Right cardiac atrium (tissue), 5 donors: Measurements from ENCODE around the gene PRPSAP2. TPM values are rescaled to one million over a fixed set of nuclear protein-coding genes. Genes with fewer than 3 reads are reported as not detected.
"Not testable (repeated sequence)": the region's sequence is repeated elsewhere in the genome, so short reads cannot be mapped to it uniquely, and the experiment has no call there.

ENCODE experiments used
- ATAC-seq, 2 donors: fragments of 200-7000 bp; cut with Tn5 transposase; one replicate each; pipeline versions ENCODE4 v1.8.0 to v1.9.1; 2020; ENCODE audit warnings: moderate library complexity in 2 of 2, mild to moderate bottlenecking in 1 of 2
- DNase-seq, 3 donors: peaks; one replicate each; pipeline ENCODE4 v3.0.0-alpha.2; 2020
- H3K27ac ChIP-seq: one replicate; pipeline ENCODE4 v1.5.1; 2013; ENCODE audit warnings: mild to moderate bottlenecking, low read length, control low read depth, moderate library complexity
- H3K27me3 ChIP-seq: one replicate; pipeline ENCODE4 v1.6.1; 2013; ENCODE audit not compliant: control insufficient read depth, insufficient read depth
- H3K4me1 ChIP-seq: one replicate; pipeline ENCODE4 v1.6.1; 2013; ENCODE audit warnings: low read length; ENCODE audit not compliant: control insufficient read depth, insufficient read depth
- H3K4me3 ChIP-seq: one replicate; pipeline ENCODE4 v1.5.1; 2013; ENCODE audit warnings: low read length, control low read depth
- H3K9me3 ChIP-seq: one replicate; pipeline ENCODE4 v1.6.1; 2013; ENCODE audit warnings: low read length; ENCODE audit not compliant: control insufficient read depth
- WGBS: extraction: QIAGEN DNeasy Blood & Tissue Kit; methylation state at CpG from one replicate; pipeline ENCODE4 v1.1.7; 2013; 5-methylcytosine and 5-hydroxymethylcytosine counted together
- intact Hi-C, 4 donors: fragments of 100-400 bp; cut with DNase I; formaldehyde crosslinking; loops; one replicate each; pipeline versions ENCODE4 v1.11.0 to v1.14.0; 2022 to 2023
- polyA plus RNA-seq: library from polyadenylated mRNA; stranded (reverse); fragments of 200-250 nt; gene quantifications from one replicate; pipeline ENCODE4 v1.2.3, GENCODE V29; 2013
- total RNA-seq, 4 donors: library from RNA; stranded (reverse); fragmentation: NEBNext Ultra II Directional; extraction: Animal tissue kit (Norgen Biotek cat#: 25700); gene quantifications; one replicate each; pipeline ENCODE4 v1.2.1, GENCODE V29; 2021
- donor health status: healthy with polysubstance abuse.
- donor health status: DM: no; HTN: yes; CAD: no.
- donor health status: DM: no; HTN: no; CAD: no.
- donor health status: DM: no; HTN: yes; CAD: no; lungs with severe emphysema.
- donor health status: DM: yes; HTN: yes; CAD: no.

Gene PRPSAP2
- total and polyA plus RNA-seq, 5 donors, result 20.1 to 28.4 (median 27.3) TPM

GRCh38 chr17:18855831-18856569 lies 1.9 kb upstream of the PRPSAP2 start:
- intact Hi-C loops, result no loop called here
- WGBS, result under 1% methylated on average over 29 of the region's 29 CpGs
- ATAC-seq (peak; percentile 94 to 95), DNase-seq (peak; percentile 93 to 96 (median 95))
- H3K9me3 ChIP-seq, result no peaks in the 10 kb centered on the region
- peak overlapping the region; percentile 63 for H3K4me3 ChIP-seq
- peak overlapping the region; percentile 79 for H3K27ac ChIP-seq
- H3K27me3 ChIP-seq, result no peaks in the 10 kb centered on the region
- H3K4me1 ChIP-seq, result no peaks in the 10 kb centered on the region

DNA sequence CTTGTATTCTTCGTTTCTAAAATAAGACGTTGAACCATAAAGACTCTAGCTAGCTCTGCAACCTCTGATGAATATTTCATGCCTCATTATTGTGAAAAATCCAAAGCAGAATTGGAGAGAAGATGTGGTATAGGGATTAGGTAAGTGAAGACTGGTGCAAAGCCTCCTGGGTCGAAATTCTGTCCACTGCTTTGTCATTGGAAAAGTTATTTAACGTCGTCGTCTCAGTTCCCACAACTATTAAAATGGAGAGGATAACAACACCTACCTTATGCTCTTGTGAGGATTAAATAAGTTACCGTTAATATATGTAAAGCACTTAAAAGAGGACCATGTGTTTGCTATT lies 1.4 kb upstream of the PRPSAP2 start:
- no peaks in the 10 kb centered on the region for H3K27me3 ChIP-seq
- no peaks in the 10 kb centered on the region for H3K9me3 ChIP-seq
- 9% methylated on average over 7 of the region's 7 CpGs for WGBS
- ATAC-seq (no peak), DNase-seq (no peak)
- no peaks in the 10 kb centered on the region for H3K4me1 ChIP-seq
- H3K27ac ChIP-seq, result no peak overlapping the region
- intact Hi-C loops, result no loop called here
- peak overlapping the region; percentile 63 for H3K4me3 ChIP-seq

DNA sequence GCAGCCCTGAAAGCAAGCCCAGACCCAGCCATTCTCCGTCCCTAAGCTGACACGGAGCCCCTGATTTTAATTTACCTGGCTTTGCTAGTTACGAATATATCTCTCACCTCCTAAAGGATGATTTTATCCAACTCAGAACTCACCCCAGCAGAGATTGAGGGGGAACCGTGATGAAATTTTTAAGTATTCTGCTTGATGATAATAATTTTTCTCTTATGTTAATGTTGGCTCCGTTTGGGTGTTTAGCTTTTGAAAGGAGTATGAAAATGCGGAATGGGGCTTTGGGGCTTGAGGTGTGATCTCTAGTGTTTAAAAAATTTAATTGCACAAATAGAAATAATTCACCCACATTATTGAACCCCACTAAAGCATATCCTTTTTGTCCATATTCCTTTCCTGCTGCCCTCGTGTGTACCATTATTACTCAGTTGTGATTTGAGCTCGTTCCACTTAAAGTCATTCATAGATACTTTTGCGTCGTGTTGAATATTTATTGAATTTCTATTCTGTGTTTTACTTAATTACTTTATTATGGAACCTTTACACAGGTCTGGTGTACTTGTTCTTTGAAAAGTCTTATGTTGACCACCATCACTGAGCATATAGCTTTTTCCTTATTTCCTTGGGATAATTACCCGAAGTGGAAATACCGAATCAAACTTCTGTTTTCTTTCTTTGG lies 775 bp downstream of the PRPSAP2 start:
- DNase-seq (no peak), ATAC-seq (no peak)
- 14% methylated on average over 12 of the region's 12 CpGs for WGBS
- no peaks in the 10 kb centered on the region for H3K9me3 ChIP-seq
- intact Hi-C loops, result no loop called here
- no peaks in the 10 kb centered on the region for H3K4me1 ChIP-seq
- H3K27me3 ChIP-seq, result no peaks in the 10 kb centered on the region
- peak overlapping the region; percentile 98 for H3K4me3 ChIP-seq
- peak overlapping the region; percentile 85 for H3K27ac ChIP-seq

DNA sequence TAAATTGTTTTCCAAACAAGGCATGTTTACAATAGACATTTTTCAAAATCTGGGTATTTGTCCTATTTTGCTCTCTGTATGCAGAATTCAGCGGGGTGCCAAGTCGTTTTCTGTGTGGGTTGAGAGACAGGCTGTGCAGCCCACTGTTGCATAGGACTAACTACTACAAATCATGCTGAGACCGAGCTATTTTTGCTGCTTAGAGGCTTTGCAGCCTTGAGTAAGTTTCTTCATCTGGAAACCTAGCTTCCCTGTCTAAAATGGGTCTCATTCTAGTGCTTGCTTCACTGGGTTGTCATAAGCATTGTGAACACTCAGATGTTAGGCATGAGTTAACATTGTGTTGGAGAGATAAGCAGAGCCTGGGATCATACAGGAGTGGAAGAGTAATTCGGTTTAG lies 1.3 kb downstream of the PRPSAP2 start:
- intact Hi-C loops, result no loop called here
- DNase-seq (no peak), ATAC-seq (no peak)
- WGBS, result 34% methylated on average over 4 of the region's 4 CpGs
- Histone ChIP-seq H3K27me3 (no peaks in the 10 kb centered on the region), H3K27ac (no peak overlapping the region), H3K4me3 (peak overlapping the region; percentile 98), H3K4me1 (no peaks in the 10 kb centered on the region), H3K9me3 (no peaks in the 10 kb centered on the region)

DNA sequence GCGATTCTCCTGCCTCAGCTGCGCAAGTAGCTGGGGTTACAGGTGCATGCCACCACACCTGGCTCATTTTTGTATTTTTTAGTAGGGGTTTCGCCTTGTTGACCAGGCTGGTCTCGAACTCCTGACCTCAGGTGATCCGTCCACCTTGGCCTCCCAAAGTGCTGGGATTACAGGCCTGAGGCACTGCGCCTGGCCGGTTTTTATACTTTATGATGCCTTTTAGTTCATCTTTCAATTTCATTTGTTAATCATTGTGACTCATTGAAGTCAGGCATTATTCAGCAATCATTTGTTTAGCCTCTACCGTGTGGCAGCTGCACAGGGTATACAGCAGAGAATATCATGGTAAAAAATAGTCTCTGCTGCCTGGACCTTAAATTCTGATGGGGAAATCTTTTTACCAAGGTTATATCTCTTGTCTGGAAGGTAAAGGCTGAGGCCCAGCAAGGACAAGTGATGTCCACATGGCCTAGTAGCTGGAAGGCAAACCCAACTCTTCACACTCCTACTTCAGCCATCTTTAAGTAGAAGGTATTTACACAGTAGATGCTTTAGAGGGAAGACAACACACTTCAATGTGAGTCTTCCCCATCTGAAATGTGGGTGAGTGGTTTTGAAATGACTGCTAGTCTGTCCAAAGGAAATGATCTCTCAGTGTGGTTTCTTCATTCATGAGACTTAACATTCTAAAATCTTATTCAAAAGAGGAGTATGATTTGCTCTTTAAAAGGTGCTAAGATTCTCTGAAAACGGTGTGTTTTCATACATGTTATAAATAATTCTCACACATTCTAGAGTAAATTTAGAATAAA lies 2.4 kb downstream of the PRPSAP2 start:
- Histone ChIP-seq H3K9me3 (no peaks in the 10 kb centered on the region), H3K4me3 (no peak overlapping the region), H3K4me1 (peaks cover 1% of the 10 kb centered on the region), H3K27me3 (no peaks in the 10 kb centered on the region), H3K27ac (no peak overlapping the region)
- intact Hi-C loops, result no loop called here
- DNase-seq (no peak), ATAC-seq (no peak)
- WGBS, result 93% methylated on average over 9 of the region's 9 CpGs

DNA sequence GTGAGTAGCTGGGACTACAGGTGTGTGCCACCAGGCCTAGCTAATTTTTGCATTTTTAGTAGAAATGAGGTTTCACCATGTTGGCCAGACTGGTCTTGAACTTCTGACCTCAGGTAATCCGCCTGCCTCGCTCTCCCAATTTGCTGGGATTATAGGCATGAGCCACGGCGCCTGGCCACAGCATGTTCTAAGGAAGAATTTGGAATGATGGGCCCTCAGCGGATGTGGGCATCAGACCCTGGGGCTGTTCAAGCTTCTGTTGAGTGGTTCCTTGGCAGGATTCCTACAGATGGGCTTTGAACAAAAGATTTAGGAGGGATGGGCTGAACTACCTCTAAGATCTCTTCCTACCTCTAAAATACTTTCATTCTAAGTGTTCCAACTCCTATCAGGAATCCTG lies 4.1 kb downstream of the PRPSAP2 start:
- H3K27ac ChIP-seq, result no peak overlapping the region
- 92% methylated on average over 5 of the region's 5 CpGs for WGBS
- no peaks in the 10 kb centered on the region for H3K27me3 ChIP-seq
- H3K9me3 ChIP-seq, result no peaks in the 10 kb centered on the region
- H3K4me3 ChIP-seq, result no peak overlapping the region
- no peak for DNase-seq
- intact Hi-C loops, result no loop called here
- peaks cover 1% of the 10 kb centered on the region for H3K4me1 ChIP-seq
- ATAC-seq, result no peak

GRCh38 chr17:18864996-18865395 lies 7.1 kb downstream of the PRPSAP2 start:
- H3K27me3 ChIP-seq, H3K4me1 ChIP-seq, H3K9me3 ChIP-seq, H3K27ac ChIP-seq, DNase-seq, ATAC-seq, intact Hi-C loops, H3K4me3 ChIP-seq: not testable (repeated sequence)
- WGBS, result 68% methylated on average over 5 of the region's 5 CpGs

DNA sequence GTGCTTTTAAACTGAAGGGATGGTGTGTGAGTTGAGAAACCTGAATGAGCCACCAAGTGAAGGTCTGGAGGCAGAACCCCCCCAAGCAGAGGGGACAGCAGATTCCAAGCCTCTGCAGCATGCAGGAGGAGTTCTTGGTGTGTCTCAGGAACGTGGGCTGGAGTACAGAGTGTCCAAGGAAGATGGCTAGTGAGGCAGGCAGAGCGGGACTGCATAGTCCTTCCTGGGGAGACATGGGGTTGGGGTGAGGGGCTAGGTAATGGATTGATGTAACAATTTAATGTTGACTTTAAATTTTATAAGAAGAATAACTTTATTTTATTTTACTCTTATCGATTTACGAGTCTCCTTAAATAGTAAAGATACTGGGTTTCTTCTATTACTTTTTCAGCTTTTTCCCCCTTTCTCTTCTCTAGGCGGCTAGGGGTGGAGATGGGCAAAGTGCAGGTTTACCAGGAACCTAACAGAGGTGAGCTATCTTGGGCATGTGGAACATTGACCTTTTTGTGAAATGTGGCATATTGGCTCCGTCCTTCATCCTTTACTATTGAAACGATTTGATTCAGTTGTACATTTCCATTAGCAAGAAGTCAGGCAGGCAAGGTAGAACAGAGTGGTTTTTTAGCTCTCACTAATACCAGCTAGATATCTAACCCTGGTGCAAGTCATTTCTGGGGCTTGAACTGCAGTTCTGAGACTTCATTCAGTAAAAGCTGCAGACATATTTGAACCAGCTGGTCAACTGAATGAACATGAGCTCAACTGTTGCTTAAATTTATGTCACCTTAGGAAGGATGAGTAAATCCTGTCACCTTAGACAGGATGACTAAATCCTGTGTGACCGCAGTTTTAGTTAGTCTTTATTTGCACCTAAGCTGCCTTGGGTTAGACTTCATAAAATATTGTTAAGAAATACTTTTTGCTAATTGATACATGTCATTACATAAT lies 9.2 kb downstream of the PRPSAP2 start:
- H3K4me3 ChIP-seq, result no peak overlapping the region
- DNase-seq (no peak), ATAC-seq (no peak)
- intact Hi-C loops, result no loop called here
- WGBS, result 87% methylated on average over 8 of the region's 8 CpGs
- no peak overlapping the region for H3K27ac ChIP-seq
- H3K9me3 ChIP-seq, result no peaks in the 10 kb centered on the region
- peaks cover 1% of the 10 kb centered on the region for H3K4me1 ChIP-seq
- H3K27me3 ChIP-seq, result no peaks in the 10 kb centered on the region

DNA sequence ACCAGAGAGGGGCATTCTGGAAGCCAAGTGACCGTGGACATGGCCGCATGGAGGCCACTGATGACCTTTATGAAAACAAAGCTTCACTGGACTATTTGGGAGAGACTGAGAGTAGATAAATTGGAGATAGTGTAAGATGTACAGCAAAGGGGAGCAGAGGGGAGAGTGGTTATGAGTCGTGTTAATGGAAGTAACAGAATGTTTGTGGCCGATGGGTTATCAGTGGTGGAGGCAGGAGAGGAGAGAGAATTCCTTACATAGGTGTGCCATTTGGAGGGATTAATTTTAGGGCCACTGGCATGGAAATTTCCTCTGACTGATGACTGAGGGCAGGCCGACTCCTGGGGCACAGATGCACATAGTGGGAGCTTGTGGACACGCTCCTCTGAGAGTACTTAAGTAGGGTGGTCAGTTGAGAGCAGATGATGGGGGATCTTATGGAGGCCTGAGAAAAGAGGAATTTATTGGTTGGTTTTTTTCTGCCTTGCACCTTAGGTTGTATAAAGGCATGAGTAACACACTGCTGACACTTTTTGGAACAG lies 19.2 kb downstream of the PRPSAP2 start:
- Histone ChIP-seq H3K27me3 (no peaks in the 10 kb centered on the region), H3K4me1 (no peaks in the 10 kb centered on the region), H3K27ac (no peak overlapping the region), H3K9me3 (no peaks in the 10 kb centered on the region), H3K4me3 (no peak overlapping the region)
- no peak for ATAC-seq
- DNase-seq, result no peak
- intact Hi-C loops, result no loop called here
- WGBS, result 85% methylated on average over 6 of the region's 6 CpGs

DNA sequence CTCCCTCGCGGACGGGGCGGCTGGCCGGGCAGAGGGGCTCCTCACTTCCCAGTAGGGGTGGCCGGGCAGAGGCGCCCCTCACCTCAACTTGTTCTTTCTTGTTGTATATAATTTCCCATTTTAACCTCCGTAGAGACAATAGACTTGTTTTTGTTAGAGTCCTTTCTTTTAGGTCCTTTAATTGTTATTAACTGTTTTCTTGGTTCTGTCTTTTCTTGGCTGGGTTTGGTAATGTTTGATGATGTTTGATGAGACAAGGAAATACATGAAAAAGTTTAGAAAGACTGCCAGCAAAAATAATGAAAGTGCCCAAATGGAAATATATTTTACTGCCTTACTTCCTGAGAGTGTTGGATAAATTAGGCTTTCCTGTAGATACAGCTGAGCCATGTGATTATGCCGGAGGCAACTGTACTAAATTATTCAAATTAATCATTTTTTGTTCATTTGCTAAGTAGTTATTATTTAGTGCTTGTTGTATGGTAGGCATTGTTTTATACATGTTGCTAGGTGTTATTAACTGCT lies 30.9 kb downstream of the PRPSAP2 start:
- intact Hi-C loops, result no loop called here
- 79% methylated on average over 6 of the region's 9 CpGs for WGBS
- Histone ChIP-seq H3K27me3 (no peaks in the 10 kb centered on the region), H3K9me3 (no peaks in the 10 kb centered on the region), H3K4me3 (no peak overlapping the region), H3K27ac (no peak overlapping the region), H3K4me1 (no peaks in the 10 kb centered on the region)
- DNase-seq, result no peak
- ATAC-seq, result no peak
